HG02678 (cell line): ENCODE results near the gene NAAA.
"Not testable (repeated sequence)": the region's sequence is repeated elsewhere in the genome, so short reads cannot be mapped to it uniquely, and the experiment has no call there.

ENCODE experiments used
- ATAC-seq: cut with Tn5 transposase; IDR thresholded peaks from one replicate; pipeline ENCODE4 v1.9.1; 2021; ENCODE audit warnings: mild to moderate bottlenecking, moderate library complexity; ENCODE audit not compliant: unreplicated experiment

The NAAA gene

GRCh38 chr4:75940692-75941253 is at the start of gene NAAA:
NAAA (minus strand) TSS chr4:75941013; CDS start chr4:75940949, 64 bp downstream.
- peak; percentile 93 for ATAC-seq

- ATAC-seq, result no peak
These were observed 49.2 kb upstream of the NAAA start for GRCh38 chr4:75989846-75990528.

- no peak for ATAC-seq
These were observed 44.3 kb upstream of the NAAA start for GRCh38 chr4:75985116-75985515.

- no peak for ATAC-seq
These were observed 39.8 kb upstream of the NAAA start for GRCh38 chr4:75980576-75980975.

GRCh38 chr4:75976177-75976576 is 35.4 kb upstream of the NAAA start:
- ATAC-seq, result no peak

- ATAC-seq, result no peak
These were observed 33.0 kb upstream of the NAAA start for GRCh38 chr4:75973766-75974165.

GRCh38 chr4:75968084-75968483 is 27.3 kb upstream of the NAAA start:
- no peak for ATAC-seq

- no peak for ATAC-seq
These were observed 22.7 kb upstream of the NAAA start for GRCh38 chr4:75963558-75963957.

GRCh38 chr4:75962072-75962471 is 21.3 kb upstream of the NAAA start:
- ATAC-seq, result not testable (repeated sequence)

- ATAC-seq, result not testable (repeated sequence)
These were observed 17.7 kb upstream of the NAAA start for GRCh38 chr4:75958546-75958945.

- not testable (repeated sequence) for ATAC-seq
These were observed 14.0 kb upstream of the NAAA start for GRCh38 chr4:75954811-75955210.

GRCh38 chr4:75953509-75953908 is 12.7 kb upstream of the NAAA start:
- ATAC-seq, result no peak

- ATAC-seq, result no peak
These were observed 9.5 kb upstream of the NAAA start for GRCh38 chr4:75950213-75950815.

GRCh38 chr4:75948822-75949444 is 8.1 kb upstream of the NAAA start:
- peak; percentile 82 for ATAC-seq

GRCh38 chr4:75939890-75940691 is 722 bp downstream of the NAAA start:
- peak; percentile 55 for ATAC-seq

- ATAC-seq, result no peak
These were observed 5.2 kb downstream of the NAAA start for GRCh38 chr4:75935628-75936027.

GRCh38 chr4:75930152-75930551 is 10.7 kb downstream of the NAAA start:
- no peak for ATAC-seq

- ATAC-seq, result not testable (repeated sequence)
These were observed 15.9 kb downstream of the NAAA start for GRCh38 chr4:75924916-75925315.

- no peak for ATAC-seq
These were observed 16.4 kb downstream of the NAAA start for GRCh38 chr4:75924309-75924827.

- ATAC-seq, result no peak
These were observed 18.2 kb downstream of the NAAA start for GRCh38 chr4:75922588-75922987.

- ATAC-seq, result no peak
These were observed 18.9 kb downstream of the NAAA start for GRCh38 chr4:75921910-75922309.
